Measurements from ENCODE around the gene SLC13A1.

SLC13A1 gene

GRCh38 chr7:123198111-123198510, 1.7 kb downstream of the SLC13A1 start:
- DNase-seq (ENCODE audit: low read depth), result no peak
- no peak overlapping the region for H3K4me3 ChIP-seq (ENCODE audit: low read depth, low read length)
- TF ChIP-seq CTCF (conservative IDR thresholded peaks at IDR 0.05; ENCODE audit: low read depth, low read length), result no peak

GRCh38 chr7:123193235-123193634, 6.5 kb downstream of the SLC13A1 start:
- H3K4me3 ChIP-seq (ENCODE audit: low read depth, low read length), result no peak overlapping the region
- no peak for TF ChIP-seq CTCF (conservative IDR thresholded peaks at IDR 0.05; ENCODE audit: low read depth, low read length)
- peak; percentile 19 for DNase-seq (ENCODE audit: low read depth)

- no peak overlapping the region for H3K4me3 ChIP-seq (ENCODE audit: low read depth, low read length)
- no peak for TF ChIP-seq CTCF (conservative IDR thresholded peaks at IDR 0.05; ENCODE audit: low read depth, low read length)
- peak; percentile 22 for DNase-seq (ENCODE audit: low read depth)
These were observed 8.6 kb downstream of the SLC13A1 start for GRCh38 chr7:123191132-123191531.

GRCh38 chr7:123190109-123190831, 9.5 kb downstream of the SLC13A1 start:
- H3K4me3 ChIP-seq (ENCODE audit: low read depth, low read length), result no peak overlapping the region
- no peak for DNase-seq (ENCODE audit: low read depth)

GRCh38 chr7:123185756-123186155, 14.0 kb downstream of the SLC13A1 start:
- DNase-seq (ENCODE audit: low read depth), result no peak
- TF ChIP-seq CTCF (conservative IDR thresholded peaks at IDR 0.05; ENCODE audit: low read depth, low read length), result no peak
- H3K4me3 ChIP-seq (ENCODE audit: low read depth, low read length), result no peak overlapping the region

More at GRCh38 chr7:123190109-123190831, 9.5 kb downstream of the SLC13A1 start:
- TF ChIP-seq CTCF (conservative IDR thresholded peaks at IDR 0.05; ENCODE audit: low read depth, low read length), result no peak

GRCh38 chr7:123184271-123184670, 15.5 kb downstream of the SLC13A1 start:
- no peak for TF ChIP-seq CTCF (conservative IDR thresholded peaks at IDR 0.05; ENCODE audit: low read depth, low read length)
- peak; percentile 52 for DNase-seq (ENCODE audit: low read depth)
- H3K4me3 ChIP-seq (ENCODE audit: low read depth, low read length), result no peak overlapping the region

GRCh38 chr7:123183431-123183830, 16.3 kb downstream of the SLC13A1 start:
- no peak for TF ChIP-seq CTCF (conservative IDR thresholded peaks at IDR 0.05; ENCODE audit: low read depth, low read length)
- DNase-seq (ENCODE audit: low read depth), result no peak
- H3K4me3 ChIP-seq (ENCODE audit: low read depth, low read length), result no peak overlapping the region

All from choroid plexus epithelial cell (primary cell).